ENCODE measurements around the gene LAPTM4A. TPM values are rescaled to one million over a fixed set of nuclear protein-coding genes. Genes with fewer than 3 reads are reported as not detected.

LAPTM4A gene
- polyA plus RNA-seq, 4 donors, result 47.6 to 269 (median 157) TPM

- H3K27ac ChIP-seq (ENCODE audit: low read depth in 1 of 3, low read length in 2 of 3), result peak overlapping the region in 1 of 3 donors; percentile 55
- H3K27me3 ChIP-seq (ENCODE audit: control insufficient read depth in 3 of 3, insufficient read depth in 3 of 3, low read length in 3 of 3), result no peaks in the 10 kb centered on the region
- H3K4me1 ChIP-seq (ENCODE audit: control insufficient read depth in 3 of 3, insufficient read depth in 2 of 3, low read depth in 1 of 3, low read length in 2 of 3), result peaks cover 0 to 5% (median 0%) of the 10 kb centered on the region in 3 donors
- H3K9me3 ChIP-seq (ENCODE audit: control insufficient read depth in 2 of 2, insufficient read depth in 1 of 2, low read depth in 1 of 2, low read length in 1 of 2), result peaks cover 0 to 12% of the 10 kb centered on the region in 2 donors
- peaks cover 0 to 4% (median 0%) of the 10 kb centered on the region in 3 donors for H3K36me3 ChIP-seq (ENCODE audit: control insufficient read depth in 3 of 3, insufficient read depth in 2 of 3, low read depth in 1 of 3, low read length in 3 of 3)
- 61 to 69% (median 62%) methylated on average over 11 of the region's 11 CpGs for WGBS, 3 donors
- DNase-seq (peak in 1 of 2 donors; percentile 27), FAIRE-seq (no peak)
- H3K4me3 ChIP-seq (ENCODE audit: low read depth in 1 of 3, low read length in 3 of 3), result no peak overlapping the region
Measured at GRCh38 chr2:20062615-20063545, 11.5 kb upstream of the LAPTM4A start.

- H3K27ac ChIP-seq (ENCODE audit: low read depth in 1 of 3, low read length in 2 of 3), result peak overlapping the region in 2 of 3 donors; percentile 25 to 55
- no peaks in the 10 kb centered on the region for H3K27me3 ChIP-seq (ENCODE audit: control insufficient read depth in 3 of 3, insufficient read depth in 3 of 3, low read length in 3 of 3)
- 94 to 98% (median 96%) methylated on average over 4 to 5 of the region's 5 CpGs for WGBS, 3 donors
- peaks cover 0 to 12% of the 10 kb centered on the region in 2 donors for H3K9me3 ChIP-seq (ENCODE audit: control insufficient read depth in 2 of 2, insufficient read depth in 1 of 2, low read depth in 1 of 2, low read length in 1 of 2)
- FAIRE-seq (no peak), DNase-seq (no peak)
- peaks cover 0 to 5% (median 0%) of the 10 kb centered on the region in 3 donors for H3K4me1 ChIP-seq (ENCODE audit: control insufficient read depth in 3 of 3, insufficient read depth in 2 of 3, low read depth in 1 of 3, low read length in 2 of 3)
- H3K36me3 ChIP-seq (ENCODE audit: control insufficient read depth in 3 of 3, insufficient read depth in 2 of 3, low read depth in 1 of 3, low read length in 3 of 3), result peaks cover 0 to 4% (median 0%) of the 10 kb centered on the region in 3 donors
- H3K4me3 ChIP-seq (ENCODE audit: low read depth in 1 of 3, low read length in 3 of 3), result no peak overlapping the region
Measured at GRCh38 chr2:20061940-20062339, 10.5 kb upstream of the LAPTM4A start.

GRCh38 chr2:20061476-20061875 lies 10.0 kb upstream of the LAPTM4A start:
- no peak for DNase-seq
- Histone ChIP-seq H3K4me3 (ENCODE audit: low read depth in 1 of 3, low read length in 3 of 3) (no peak overlapping the region), H3K4me1 (ENCODE audit: control insufficient read depth in 3 of 3, insufficient read depth in 2 of 3, low read depth in 1 of 3, low read length in 2 of 3) (peaks cover 0 to 5% (median 0%) of the 10 kb centered on the region in 3 donors), H3K27ac (ENCODE audit: low read depth in 1 of 3, low read length in 2 of 3) (peak overlapping the region in 1 of 3 donors; percentile 25), H3K9me3 (ENCODE audit: control insufficient read depth in 2 of 2, insufficient read depth in 1 of 2, low read depth in 1 of 2, low read length in 1 of 2) (peaks cover 0 to 11% of the 10 kb centered on the region in 2 donors), H3K27me3 (ENCODE audit: control insufficient read depth in 3 of 3, insufficient read depth in 3 of 3, low read length in 3 of 3) (no peaks in the 10 kb centered on the region), H3K36me3 (ENCODE audit: control insufficient read depth in 3 of 3, insufficient read depth in 2 of 3, low read depth in 1 of 3, low read length in 3 of 3) (peaks cover 0 to 4% (median 0%) of the 10 kb centered on the region in 3 donors)
- 77 to 84% (median 83%) methylated on average over 3 of the region's 3 CpGs for WGBS, 3 donors
- no peak for FAIRE-seq

- H3K36me3 ChIP-seq (ENCODE audit: control insufficient read depth in 3 of 3, insufficient read depth in 2 of 3, low read depth in 1 of 3, low read length in 3 of 3), result no peaks in the 10 kb centered on the region
- H3K4me3 ChIP-seq (ENCODE audit: low read depth in 1 of 3, low read length in 3 of 3), result no peak overlapping the region
- 92 to 100% (median 98%) methylated on average over 1 of the region's 1 CpG for WGBS, 3 donors
- H3K27ac ChIP-seq (ENCODE audit: low read depth in 1 of 3, low read length in 2 of 3), result no peak overlapping the region
- no peak for FAIRE-seq
- H3K4me1 ChIP-seq (ENCODE audit: control insufficient read depth in 3 of 3, insufficient read depth in 2 of 3, low read depth in 1 of 3, low read length in 2 of 3), result peaks cover 0 to 5% (median 0%) of the 10 kb centered on the region in 3 donors
- H3K9me3 ChIP-seq (ENCODE audit: control insufficient read depth in 2 of 2, insufficient read depth in 1 of 2, low read depth in 1 of 2, low read length in 1 of 2), result peaks cover 0 to 7% of the 10 kb centered on the region in 2 donors
- H3K27me3 ChIP-seq (ENCODE audit: control insufficient read depth in 3 of 3, insufficient read depth in 3 of 3, low read length in 3 of 3), result no peaks in the 10 kb centered on the region
- no peak for DNase-seq
Measured at GRCh38 chr2:20060106-20060505, 8.7 kb upstream of the LAPTM4A start.

GRCh38 chr2:20057268-20057667 lies 5.8 kb upstream of the LAPTM4A start:
- DNase-seq (no peak), FAIRE-seq (no peak)
- Histone ChIP-seq H3K36me3 (ENCODE audit: control insufficient read depth in 3 of 3, insufficient read depth in 2 of 3, low read depth in 1 of 3, low read length in 3 of 3) (no peaks in the 10 kb centered on the region), H3K4me1 (ENCODE audit: control insufficient read depth in 3 of 3, insufficient read depth in 2 of 3, low read depth in 1 of 3, low read length in 2 of 3) (peaks cover 1 to 9% (median 6%) of the 10 kb centered on the region in 3 donors), H3K27me3 (ENCODE audit: control insufficient read depth in 3 of 3, insufficient read depth in 3 of 3, low read length in 3 of 3) (no peaks in the 10 kb centered on the region), H3K4me3 (ENCODE audit: low read depth in 1 of 3, low read length in 3 of 3) (no peak overlapping the region), H3K27ac (ENCODE audit: low read depth in 1 of 3, low read length in 2 of 3) (no peak overlapping the region), H3K9me3 (ENCODE audit: control insufficient read depth in 2 of 2, insufficient read depth in 1 of 2, low read depth in 1 of 2, low read length in 1 of 2) (no peaks in the 10 kb centered on the region)
- 92 to 100% (median 96%) methylated on average over 1 of the region's 1 CpG for WGBS, 3 donors

DNA sequence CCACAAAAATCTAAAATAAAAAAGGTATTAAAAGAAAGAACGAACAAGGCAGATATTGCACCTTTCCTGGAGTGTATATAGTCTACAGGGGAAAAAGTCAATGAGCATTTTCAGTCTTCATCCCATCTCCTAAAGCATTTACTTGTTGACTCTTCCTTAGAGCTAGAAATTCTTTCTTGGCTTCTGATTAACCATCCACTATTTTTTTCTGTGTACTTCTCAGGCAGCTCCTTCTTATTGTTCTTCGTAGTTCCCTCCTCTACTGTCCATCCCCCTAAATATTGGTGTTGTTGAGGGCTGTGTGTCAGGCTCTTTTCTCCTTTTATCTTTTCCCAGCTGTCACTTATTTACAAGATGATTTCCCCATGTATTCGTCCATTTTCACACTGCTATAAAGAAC lies 3.5 kb upstream of the LAPTM4A start:
- H3K4me3 ChIP-seq (ENCODE audit: low read depth in 1 of 3, low read length in 3 of 3), result no peak overlapping the region
- no peaks in the 10 kb centered on the region for H3K27me3 ChIP-seq (ENCODE audit: control insufficient read depth in 3 of 3, insufficient read depth in 3 of 3, low read length in 3 of 3)
- H3K4me1 ChIP-seq (ENCODE audit: control insufficient read depth in 3 of 3, insufficient read depth in 2 of 3, low read depth in 1 of 3, low read length in 2 of 3), result peaks cover 1 to 10% (median 3%) of the 10 kb centered on the region in 3 donors
- no peak for DNase-seq
- H3K27ac ChIP-seq (ENCODE audit: low read depth in 1 of 3, low read length in 2 of 3), result no peak overlapping the region
- H3K36me3 ChIP-seq (ENCODE audit: control insufficient read depth in 3 of 3, insufficient read depth in 2 of 3, low read depth in 1 of 3, low read length in 3 of 3), result no peaks in the 10 kb centered on the region
- no peaks in the 10 kb centered on the region for H3K9me3 ChIP-seq (ENCODE audit: control insufficient read depth in 2 of 2, insufficient read depth in 1 of 2, low read depth in 1 of 2, low read length in 1 of 2)
- no peak for FAIRE-seq
- 82 to 88% (median 88%) methylated on average over 3 of the region's 3 CpGs for WGBS, 3 donors

GRCh38 chr2:20054119-20054518 lies 2.7 kb upstream of the LAPTM4A start:
- 84 to 87% (median 85%) methylated on average over 6 of the region's 6 CpGs for WGBS, 3 donors
- no peaks in the 10 kb centered on the region for H3K9me3 ChIP-seq (ENCODE audit: control insufficient read depth in 2 of 2, insufficient read depth in 1 of 2, low read depth in 1 of 2, low read length in 1 of 2)
- no peak for FAIRE-seq
- no peaks in the 10 kb centered on the region for H3K36me3 ChIP-seq (ENCODE audit: control insufficient read depth in 3 of 3, insufficient read depth in 2 of 3, low read depth in 1 of 3, low read length in 3 of 3)
- no peak for DNase-seq
- peaks cover 1 to 15% (median 3%) of the 10 kb centered on the region in 3 donors for H3K4me1 ChIP-seq (ENCODE audit: control insufficient read depth in 3 of 3, insufficient read depth in 2 of 3, low read depth in 1 of 3, low read length in 2 of 3)
- H3K27ac ChIP-seq (ENCODE audit: low read depth in 1 of 3, low read length in 2 of 3), result no peak overlapping the region
- H3K4me3 ChIP-seq (ENCODE audit: low read depth in 1 of 3, low read length in 3 of 3), result no peak overlapping the region
- no peaks in the 10 kb centered on the region for H3K27me3 ChIP-seq (ENCODE audit: control insufficient read depth in 3 of 3, insufficient read depth in 3 of 3, low read length in 3 of 3)

GRCh38 chr2:20052861-20053281 lies 1.4 kb upstream of the LAPTM4A start:
- no peaks in the 10 kb centered on the region for H3K9me3 ChIP-seq (ENCODE audit: control insufficient read depth in 2 of 2, insufficient read depth in 1 of 2, low read depth in 1 of 2, low read length in 1 of 2)
- H3K4me3 ChIP-seq (ENCODE audit: low read depth in 1 of 3, low read length in 3 of 3), result peak overlapping the region in 2 of 3 donors; percentile 83 to 87
- no peaks in the 10 kb centered on the region for H3K36me3 ChIP-seq (ENCODE audit: control insufficient read depth in 3 of 3, insufficient read depth in 2 of 3, low read depth in 1 of 3, low read length in 3 of 3)
- peak overlapping the region; percentile 86 to 99 (median 95) for H3K27ac ChIP-seq (ENCODE audit: low read depth in 1 of 3, low read length in 2 of 3)
- WGBS, 3 donors, result 6 to 18% (median 16%) methylated on average over 5 of the region's 5 CpGs
- no peaks in the 10 kb centered on the region for H3K27me3 ChIP-seq (ENCODE audit: control insufficient read depth in 3 of 3, insufficient read depth in 3 of 3, low read length in 3 of 3)
- FAIRE-seq (no peak), DNase-seq (peak; percentile 83)
- peaks cover 6 to 19% (median 12%) of the 10 kb centered on the region in 3 donors for H3K4me1 ChIP-seq (ENCODE audit: control insufficient read depth in 3 of 3, insufficient read depth in 2 of 3, low read depth in 1 of 3, low read length in 2 of 3)

All from small intestine (tissue), 7 donors.